Lower lobe of right lung (tissue), 2 donors: ENCODE data around the gene RCE1. TPM values are rescaled to one million over a fixed set of nuclear protein-coding genes. Genes with fewer than 3 reads are reported as not detected.

Source experiments
- ATAC-seq, 2 donors: fragments of 200-7000 bp; cut with Tn5 transposase; one replicate each; pipeline ENCODE4 v1.9.1; 2020 to 2022; ENCODE audit warnings: mild to moderate bottlenecking in 2 of 2, moderate library complexity in 2 of 2
- DNase-seq: peaks from one replicate; pipeline ENCODE4 v3.0.0-alpha.2; 2020
- H3K27ac ChIP-seq: fragments of 200-600 bp; one replicate; pipeline ENCODE4 v1.8.0; 2022
- H3K27me3 ChIP-seq: fragments of 200-600 bp; one replicate; pipeline ENCODE4 v1.8.0; 2022; ENCODE audit warnings: low read depth
- H3K36me3 ChIP-seq: fragments of 200-600 bp; one replicate; pipeline ENCODE4 v1.8.0; 2022; ENCODE audit warnings: mild to moderate bottlenecking
- H3K4me1 ChIP-seq: fragments of 200-600 bp; one replicate; pipeline ENCODE4 v1.8.0; 2022
- H3K4me3 ChIP-seq: fragments of 200-600 bp; one replicate; pipeline ENCODE4 v1.8.0; 2022; ENCODE audit warnings: mild to moderate bottlenecking
- H3K9me3 ChIP-seq: fragments of 200-600 bp; one replicate; pipeline ENCODE4 v1.8.0; 2022
- CTCF ChIP-seq: fragments of 200-600 bp; IDR thresholded peaks from one replicate; pipeline ENCODE4 v1.8.0; 2022; ENCODE audit warnings: antibody characterized with exemption, mild to moderate bottlenecking
- intact Hi-C: fragments of 100-400 bp; cut with DNase I; formaldehyde crosslinking; loops from one replicate; pipeline ENCODE4 v1.11.0; 2022
- total RNA-seq: library from RNA; stranded (reverse); fragmentation: NEBNext Ultra II Directional; extraction: Animal tissue kit (Norgen Biotek cat#: 25700); gene quantifications from one replicate; pipeline ENCODE4 v1.2.1, GENCODE V29; 2021
- donor health status: DM: no; HTN: yes; CAD: no; lungs with severe emphysema.

Gene RCE1
- total RNA-seq, 1 donor from 2014 or later: 18.9 TPM

- Histone ChIP-seq H3K27me3 (no peaks in the 10 kb centered on the region), H3K27ac (no peak overlapping the region), H3K4me1 (no peaks in the 10 kb centered on the region), H3K36me3 (no peaks in the 10 kb centered on the region), H3K4me3 (no peak overlapping the region), H3K9me3 (no peaks in the 10 kb centered on the region)
- intact Hi-C loops: no loop called here
- no peak for DNase-seq
- ATAC-seq: no peak
- TF ChIP-seq CTCF: no peak
These were observed 28.6 kb upstream of the RCE1 start for GRCh38 chr11:66814678-66815077.

GRCh38 chr11:66815646-66816045, 27.6 kb upstream of the RCE1 start:
- no peak for DNase-seq
- Histone ChIP-seq H3K9me3 (no peaks in the 10 kb centered on the region), H3K4me1 (no peaks in the 10 kb centered on the region), H3K36me3 (no peaks in the 10 kb centered on the region), H3K4me3 (no peak overlapping the region), H3K27ac (no peak overlapping the region), H3K27me3 (no peaks in the 10 kb centered on the region)
- no peak for TF ChIP-seq CTCF
- no peak for ATAC-seq
- intact Hi-C loops: no loop called here

GRCh38 chr11:66818231-66818955, 24.8 kb upstream of the RCE1 start:
- no peak for TF ChIP-seq CTCF
- H3K9me3 ChIP-seq: no peaks in the 10 kb centered on the region
- no peak overlapping the region for H3K4me3 ChIP-seq
- H3K36me3 ChIP-seq: no peaks in the 10 kb centered on the region
- DNase-seq (no peak), ATAC-seq (no peak)
- H3K4me1 ChIP-seq: no peaks in the 10 kb centered on the region
- no peak overlapping the region for H3K27ac ChIP-seq
- H3K27me3 ChIP-seq: no peaks in the 10 kb centered on the region
- intact Hi-C loops: no loop called here

GRCh38 chr11:66820381-66820780, 22.9 kb upstream of the RCE1 start:
- TF ChIP-seq CTCF: no peak
- Histone ChIP-seq H3K27ac (no peak overlapping the region), H3K4me1 (no peaks in the 10 kb centered on the region), H3K9me3 (no peaks in the 10 kb centered on the region), H3K27me3 (no peaks in the 10 kb centered on the region), H3K36me3 (no peaks in the 10 kb centered on the region), H3K4me3 (no peak overlapping the region)
- intact Hi-C loops: no loop called here
- ATAC-seq (no peak), DNase-seq (no peak)

DNA sequence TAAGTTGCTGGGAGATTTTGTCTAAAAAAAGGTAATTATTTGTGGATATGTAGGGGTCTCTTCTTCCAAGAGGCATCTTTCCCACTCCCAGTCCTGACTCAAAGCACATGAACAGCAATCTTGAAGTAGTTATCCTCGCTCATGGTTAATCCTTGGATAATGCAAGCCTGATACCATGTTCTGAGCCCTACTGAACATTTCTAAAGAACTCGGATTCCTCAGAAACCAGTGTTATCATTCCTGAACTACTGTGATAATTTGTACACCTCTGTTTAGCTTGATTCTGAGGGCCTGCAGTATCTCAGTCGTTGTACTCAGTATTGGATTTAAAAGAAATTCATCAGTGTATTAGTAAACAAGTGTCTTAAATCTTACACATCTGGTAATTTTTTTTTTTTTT, 22.3 kb upstream of the RCE1 start:
- no peaks in the 10 kb centered on the region for H3K36me3 ChIP-seq
- intact Hi-C loops: no loop called here

More for the DNA sequence above, 22.3 kb upstream of the RCE1 start:
- H3K27me3 ChIP-seq: no peaks in the 10 kb centered on the region
- no peak overlapping the region for H3K27ac ChIP-seq
- no peak overlapping the region for H3K4me3 ChIP-seq
- DNase-seq: no peak
- TF ChIP-seq CTCF: no peak
- no peaks in the 10 kb centered on the region for H3K4me1 ChIP-seq
- no peaks in the 10 kb centered on the region for H3K9me3 ChIP-seq
- ATAC-seq: no peak
